ENCODE measurements around the gene TGM4. TPM values are rescaled to one million over a fixed set of nuclear protein-coding genes. Genes with fewer than 3 reads are reported as not detected.
"Not testable (repeated sequence)": the region's sequence is repeated elsewhere in the genome, so short reads cannot be mapped to it uniquely, and the experiment has no call there.

The TGM4 gene
- 0.30 and 0.35 TPM in 2 replicates for total RNA-seq

GRCh38 chr3:44874308-44874707 lies at the start of gene TGM4:
TSS of gene TGM4 (plus strand) at chr3:44874608. CDS start at chr3:44874679, 71 bp downstream.
- no peak for DNase-seq (ENCODE audit: low read depth)

- DNase-seq (ENCODE audit: low read depth) = peak; percentile 94
Observed at GRCh38 chr3:44825264-44825925, 49.0 kb upstream of the TGM4 start.

- DNase-seq (ENCODE audit: low read depth) = no peak
Observed at GRCh38 chr3:44827196-44827595, 47.2 kb upstream of the TGM4 start.

- no peak for DNase-seq (ENCODE audit: low read depth)
Observed at GRCh38 chr3:44831232-44831631, 43.2 kb upstream of the TGM4 start.

- no peak for DNase-seq (ENCODE audit: low read depth)
Observed at GRCh38 chr3:44832032-44832431, 42.4 kb upstream of the TGM4 start.

GRCh38 chr3:44832965-44833364 lies 41.4 kb upstream of the TGM4 start:
- no peak for DNase-seq (ENCODE audit: low read depth)

- DNase-seq (ENCODE audit: low read depth) = no peak
Observed at GRCh38 chr3:44833394-44833793, 41.0 kb upstream of the TGM4 start.

- DNase-seq (ENCODE audit: low read depth) = no peak
Observed at GRCh38 chr3:44835684-44836083, 38.7 kb upstream of the TGM4 start.

GRCh38 chr3:44842376-44842775 lies 32.0 kb upstream of the TGM4 start:
- DNase-seq (ENCODE audit: low read depth) = no peak

- DNase-seq (ENCODE audit: low read depth) = no peak
Observed at GRCh38 chr3:44845528-44846520, 28.6 kb upstream of the TGM4 start.

GRCh38 chr3:44848634-44849033 lies 25.8 kb upstream of the TGM4 start:
- no peak for DNase-seq (ENCODE audit: low read depth)

GRCh38 chr3:44856663-44857062 lies 17.7 kb upstream of the TGM4 start:
- DNase-seq (ENCODE audit: low read depth) = not testable (repeated sequence)

GRCh38 chr3:44860117-44860516 lies 14.3 kb upstream of the TGM4 start:
- no peak for DNase-seq (ENCODE audit: low read depth)

- DNase-seq (ENCODE audit: low read depth) = peak; percentile 69
Observed at GRCh38 chr3:44861412-44862225, 12.8 kb upstream of the TGM4 start, which contains the start of gene TMEM42. TSS of gene TMEM42 (plus strand) at chr3:44861912. CDS start at chr3:44861925, 13 bp downstream.

GRCh38 chr3:44862226-44862637 lies 12.2 kb upstream of the TGM4 start:
- DNase-seq (ENCODE audit: low read depth) = peak; percentile 23

GRCh38 chr3:44865272-44866035 lies 9.0 kb upstream of the TGM4 start:
- DNase-seq (ENCODE audit: low read depth) = no peak

- no peak for DNase-seq (ENCODE audit: low read depth)
Observed at GRCh38 chr3:44867421-44868111, 6.8 kb upstream of the TGM4 start.

- DNase-seq (ENCODE audit: low read depth) = no peak
Observed at GRCh38 chr3:44870375-44871061, 3.9 kb upstream of the TGM4 start.

GRCh38 chr3:44875596-44875995 lies 1.2 kb downstream of the TGM4 start:
- no peak for DNase-seq (ENCODE audit: low read depth)

GRCh38 chr3:44877333-44877732 lies 2.9 kb downstream of the TGM4 start:
- no peak for DNase-seq (ENCODE audit: low read depth)

Measured in renal cortical epithelial cell (primary cell).